GM21526 (cell line): ENCODE results near the gene TRAPPC14.

ENCODE experiments used
- ATAC-seq: cut with Tn5 transposase; IDR thresholded peaks from one replicate; pipeline ENCODE4 v1.9.1; 2021; ENCODE audit warnings: moderate library complexity; ENCODE audit not compliant: unreplicated experiment, low FRiP score

Gene TRAPPC14

DNA sequence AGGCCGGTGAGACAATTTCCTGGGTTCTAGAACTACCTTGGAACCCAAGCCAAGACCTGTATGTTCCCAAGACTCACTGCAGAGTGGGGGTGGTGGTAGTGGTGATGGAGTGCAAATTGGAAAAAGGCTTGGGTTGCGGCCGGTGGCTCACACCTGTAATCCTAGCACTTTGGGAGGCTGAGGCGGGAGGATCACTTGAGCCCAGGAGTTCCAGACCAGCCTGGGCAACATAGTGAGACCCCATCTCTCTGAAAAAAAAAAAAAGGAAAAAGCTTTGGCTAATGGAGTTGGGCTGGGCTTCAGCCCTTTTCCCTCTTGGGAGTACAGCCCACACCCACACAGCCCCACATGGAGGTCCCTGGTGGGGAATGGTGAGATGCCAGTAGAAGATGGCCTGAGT, 53.0 kb downstream of the TRAPPC14 start:
- ATAC-seq, result no peak
